HCT116 (cell line): ENCODE measurements around the gene CHD9NB. TPM values are rescaled to one million over a fixed set of nuclear protein-coding genes. Genes with fewer than 3 reads are reported as not detected.

Experiments
- ATAC-seq: fragments of 200-7000 bp; cut with Tn5 transposase; 2 replicates; pipeline ENCODE4 v1.9.1; 2020; ENCODE audit warnings: mild to moderate bottlenecking, moderate library complexity
- BruUV-seq: library from RNA; stranded (reverse); fragments of 400-500 nt; replicated peaks from 2 replicates; lab custom pipeline; 2021; lab: Mats Ljungman, UMichigan
- CTCF ChIA-PET: fragments of 300-600 bp; sonication (Branson Sonifier 250); formaldehyde crosslinking; loops from one replicate; lab custom pipeline; 2021; ENCODE audit warnings: antibody characterized with exemption; lab: Charles Lee
- POLR2A ChIA-PET: fragments of 300-600, 350-600 bp; sonication (Branson Sonifier 250); formaldehyde crosslinking; loops from one replicate; lab custom pipeline; 2021; ENCODE audit warnings: antibody characterized with exemption; lab: Charles Lee
- RAD21 ChIA-PET, 2 experiments: fragments of 300-600 bp; sonication (Branson Sonifier 250); formaldehyde crosslinking; loops; one replicate each; lab custom pipeline; 2023; ENCODE audit warnings: low total read pairs in 2 of 2; ENCODE audit not compliant: uncharacterized antibody in 2 of 2, unreplicated experiment in 2 of 2, low non-redundant PET in 1 of 2; lab: Charles Lee
- DNase-seq: peaks from one replicate; pipeline ENCODE4 v3.0.0-alpha.2; 2010; ENCODE audit warnings: low read depth, low spot score
- H2AFZ ChIP-seq: fragments of 200-600 bp; shearing (Covaris generic), sonication (generic); 2 replicates; pipeline ENCODE4 v1.6.1; 2017; ENCODE audit warnings: low read depth, mixed run types, mixed read lengths, antibody characterized with exemption, low read length; ENCODE audit not compliant: poor library complexity, severe bottlenecking
- H3K27ac ChIP-seq: 2 replicates; pipeline ENCODE4 v1.5.1; 2012; ENCODE audit warnings: low read depth, low read length
- H3K27me3 ChIP-seq: fragments of 200-600 bp; sonication (generic); 2 replicates; pipeline ENCODE4 v1.6.1; 2016; ENCODE audit warnings: mixed run types, low read length, mixed read lengths; ENCODE audit not compliant: insufficient read depth
- H3K36me3 ChIP-seq, 2 experiments: fragments of 200-500 bp in 1 of 2; fragments of 200-600 bp in 1 of 2; sonication (Bioruptor generic) in 1 of 2; sonication (generic) in 1 of 2; 2 replicates each; pipeline versions ENCODE4 v1.5.1 to v1.6.1; 2014 to 2016; ENCODE audit warnings: low read length in 2 of 2, inconsistent platforms in 1 of 2, mixed read lengths in 1 of 2, mixed run types in 1 of 2; ENCODE audit not compliant: insufficient read depth in 2 of 2, control insufficient read depth in 1 of 2
- H3K4me1 ChIP-seq, 2 experiments: fragments of 200-600 bp in 1 of 2; sonication (generic) in 1 of 2; 2 replicates each; pipeline versions ENCODE4 v1.5.1 to v1.6.1; 2012 to 2017; ENCODE audit warnings: low read length in 2 of 2, inconsistent platforms in 1 of 2, mild to moderate bottlenecking in 1 of 2, mixed read lengths in 1 of 2, mixed run types in 1 of 2, moderate library complexity in 1 of 2; ENCODE audit not compliant: insufficient read depth in 2 of 2, control insufficient read depth in 1 of 2
- H3K4me2 ChIP-seq: fragments of 200-600 bp; sonication (generic); 2 replicates; pipeline ENCODE4 v1.6.1; 2017; ENCODE audit warnings: mixed run types, low read length, mixed read lengths
- H3K4me3 ChIP-seq, 2 experiments: fragments of 200-600 bp in 1 of 2; sonication (generic) in 1 of 2; replicated peaks in 1 of 2; 2 replicates each; pipeline ENCODE4 v1.5.1; 2011 to 2016; ENCODE audit warnings: low read length in 2 of 2, control low read depth in 1 of 2, low read depth in 1 of 2, mild to moderate bottlenecking in 1 of 2, mixed read lengths in 1 of 2, mixed run types in 1 of 2
- H3K79me2 ChIP-seq: fragments of 200-600 bp; sonication (generic); 2 replicates; pipeline ENCODE4 v1.6.1; 2017; ENCODE audit warnings: mild to moderate bottlenecking, mixed run types, low read length, moderate library complexity, mixed read lengths; ENCODE audit not compliant: insufficient read depth
- H3K9ac ChIP-seq: fragments of 200-600 bp; sonication (generic); 2 replicates; pipeline ENCODE4 v1.6.1; 2016; ENCODE audit warnings: low read length, mixed read lengths
- H3K9me2 ChIP-seq: fragments of 200-600 bp; sonication (generic), shearing (Covaris generic); 2 replicates; pipeline ENCODE4 v1.6.1; 2017; ENCODE audit warnings: mixed run types, mild to moderate bottlenecking, moderate library complexity; ENCODE audit not compliant: insufficient read depth
- H3K9me3 ChIP-seq, 2 experiments: fragments of 200-500 bp in 1 of 2; fragments of 200-600 bp in 1 of 2; sonication (Bioruptor generic) in 1 of 2; sonication (generic) in 1 of 2; 2 replicates each; pipeline ENCODE4 v1.6.1; 2014 to 2017; ENCODE audit warnings: low read length in 2 of 2, mixed read lengths in 2 of 2, inconsistent platforms in 1 of 2, low read depth in 1 of 2, mild to moderate bottlenecking in 1 of 2, mixed run types in 1 of 2, moderate library complexity in 1 of 2; ENCODE audit not compliant: control insufficient read depth in 1 of 2, insufficient read depth in 1 of 2
- H4K20me1 ChIP-seq: fragments of 200-600 bp; sonication (generic), shearing (Covaris generic); 2 replicates; pipeline ENCODE4 v1.6.1; 2017; ENCODE audit warnings: mixed run types, mild to moderate bottlenecking, moderate library complexity; ENCODE audit not compliant: insufficient read depth
- EGR1 ChIP-seq: IDR thresholded peaks from 2 replicates; pipeline ENCODE4 v1.6.1; 2012; ENCODE audit warnings: low read depth
- ELF1 ChIP-seq: IDR thresholded peaks from 2 replicates; pipeline ENCODE4 v1.6.1; 2012; ENCODE audit warnings: low read depth, borderline replicate concordance
- EZH2 ChIP-seq: fragments of 200-600 bp; sonication (generic); IDR thresholded peaks from 2 replicates; pipeline ENCODE4 v1.6.1; 2017; ENCODE audit warnings: antibody characterized with exemption, mixed run types
- EZH2phosphoT487 ChIP-seq: fragments of 200-600 bp; IDR thresholded peaks from 2 replicates; pipeline ENCODE4 v1.6.1; 2018; ENCODE audit warnings: antibody characterized with exemption, borderline replicate concordance
- FOSL1 ChIP-seq: IDR thresholded peaks from 2 replicates; pipeline ENCODE4 v1.6.1; 2012; ENCODE audit warnings: low read depth
- JUND ChIP-seq: IDR thresholded peaks from 2 replicates; pipeline ENCODE4 v1.6.1; 2012
- POLR2A ChIP-seq: IDR thresholded peaks from 2 replicates; pipeline ENCODE4 v1.7.0; 2011; ENCODE audit warnings: borderline replicate concordance; ENCODE audit not compliant: insufficient read depth, insufficient read length; ENCODE audit errors: extremely low read depth
- POLR2AphosphoS5 ChIP-seq: IDR thresholded peaks from 2 replicates; pipeline ENCODE4 v1.6.1; 2011; ENCODE audit warnings: mild to moderate bottlenecking, low read depth, low read length, moderate library complexity
- RAD21 ChIP-seq: IDR thresholded peaks from 2 replicates; pipeline ENCODE4 v1.6.1; 2012; ENCODE audit warnings: low read depth, mild to moderate bottlenecking
- SP1 ChIP-seq: IDR thresholded peaks from 2 replicates; pipeline ENCODE4 v1.6.1; 2012; ENCODE audit warnings: low read depth
- SRF ChIP-seq: IDR thresholded peaks from 2 replicates; pipeline ENCODE4 v1.6.1; 2012; ENCODE audit warnings: low read depth
- TCF7L2 ChIP-seq: IDR thresholded peaks from 2 replicates; pipeline ENCODE4 v1.7.0; 2011; ENCODE audit warnings: borderline replicate concordance, inconsistent platforms; ENCODE audit not compliant: insufficient read depth, insufficient read length; ENCODE audit errors: extremely low read depth
- YY1 ChIP-seq: IDR thresholded peaks from 2 replicates; pipeline ENCODE4 v1.6.1; 2011; ENCODE audit warnings: low read length, low read depth, moderate library complexity, mild to moderate bottlenecking; ENCODE audit not compliant: insufficient replicate concordance; ENCODE audit errors: extremely low read depth
- ZFX ChIP-seq: fragments of 450-650 bp; IDR thresholded peaks from 2 replicates; pipeline ENCODE4 v1.6.1; 2017
- intact Hi-C: fragments of 100-400 bp; cut with micrococcal nuclease; formaldehyde crosslinking; loops from 2 replicates; pipeline ENCODE4 v1.10.0; 2022
- total RNA-seq: library from RNA; stranded (reverse); gene quantifications from one replicate; pipeline ENCODE4 v1.2.1, GENCODE V29; 2021; ENCODE audit not compliant: unreplicated experiment
- TF ChIP-seq, protein P1 (sequence below): IDR thresholded peaks from 2 replicates; pipeline ENCODE4 v1.6.1; 2012; ENCODE audit warnings: low read depth
- TF ChIP-seq, protein P2 (sequence below): IDR thresholded peaks from 2 replicates; pipeline ENCODE4 v1.6.1; 2012
- TF ChIP-seq, protein P3 (sequence below): IDR thresholded peaks from 2 replicates; pipeline ENCODE4 v1.6.1; 2011; ENCODE audit warnings: mild to moderate bottlenecking, low read length, moderate library complexity; ENCODE audit not compliant: insufficient replicate concordance; ENCODE audit errors: extremely low read depth

CHD9NB gene
- total RNA-seq, 1 experiment from 2014 or later, result 1.2 TPM

DNA sequence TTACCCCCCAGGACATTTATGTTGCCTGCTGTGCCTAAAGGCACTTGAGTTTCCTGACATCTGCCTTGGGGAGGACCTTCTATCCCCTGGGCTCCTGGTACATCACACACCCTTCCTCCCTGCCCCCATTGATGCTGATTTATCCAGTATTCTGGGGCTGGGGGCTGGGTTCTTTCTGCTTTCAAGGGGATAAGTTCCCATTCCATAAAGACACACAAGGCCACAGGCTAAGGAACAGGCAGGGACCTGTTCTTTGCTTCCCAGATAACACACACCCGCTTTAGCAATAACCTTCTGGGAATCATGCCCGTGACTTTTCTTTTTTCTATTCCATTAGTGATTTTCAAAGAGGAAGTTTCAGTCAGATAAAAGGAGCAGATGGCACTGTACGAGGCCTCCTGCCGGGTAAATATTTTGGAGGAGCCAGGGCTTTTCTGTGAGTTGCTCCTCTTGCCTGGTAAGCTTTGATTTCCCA is 32.7 kb upstream of the CHD9NB start:
- no TSS peak for BruUV-seq
- no peaks in the 10 kb centered on the region for H4K20me1 ChIP-seq
- no peak overlapping the region for H3K9ac ChIP-seq
- no peak overlapping the region for H3K4me2 ChIP-seq
- H2AFZ ChIP-seq, result no peak overlapping the region
- H3K27me3 ChIP-seq, result no peaks in the 10 kb centered on the region
- H3K9me3 ChIP-seq, result no peaks in the 10 kb centered on the region
- H3K9me2 ChIP-seq, result no peaks in the 10 kb centered on the region
- peaks cover 2 to 4% of the 10 kb centered on the region in 2 experiments; a peak in 2 of 4 replicates for H3K4me1 ChIP-seq
- POLR2A ChIA-PET, result no interaction called here
- RAD21 ChIA-PET, result no interaction called here
- peaks cover 60% of the 10 kb centered on the region for H3K79me2 ChIP-seq
- ATAC-seq, result no peak
- TF ChIP-seq ZFX (no peak), FOSL1 (no peak), SRF (no peak), POLR2A (no peak), POLR2AphosphoS5 (no peak), EZH2phosphoT487 (no peak), JUND (no peak), EZH2 (no peak), EGR1 (no peak), YY1 (no peak), ELF1 (no peak), SP1 (no peak), TCF7L2 (no peak), RAD21 (no peak)
- TF ChIP-seq, protein P1, sequence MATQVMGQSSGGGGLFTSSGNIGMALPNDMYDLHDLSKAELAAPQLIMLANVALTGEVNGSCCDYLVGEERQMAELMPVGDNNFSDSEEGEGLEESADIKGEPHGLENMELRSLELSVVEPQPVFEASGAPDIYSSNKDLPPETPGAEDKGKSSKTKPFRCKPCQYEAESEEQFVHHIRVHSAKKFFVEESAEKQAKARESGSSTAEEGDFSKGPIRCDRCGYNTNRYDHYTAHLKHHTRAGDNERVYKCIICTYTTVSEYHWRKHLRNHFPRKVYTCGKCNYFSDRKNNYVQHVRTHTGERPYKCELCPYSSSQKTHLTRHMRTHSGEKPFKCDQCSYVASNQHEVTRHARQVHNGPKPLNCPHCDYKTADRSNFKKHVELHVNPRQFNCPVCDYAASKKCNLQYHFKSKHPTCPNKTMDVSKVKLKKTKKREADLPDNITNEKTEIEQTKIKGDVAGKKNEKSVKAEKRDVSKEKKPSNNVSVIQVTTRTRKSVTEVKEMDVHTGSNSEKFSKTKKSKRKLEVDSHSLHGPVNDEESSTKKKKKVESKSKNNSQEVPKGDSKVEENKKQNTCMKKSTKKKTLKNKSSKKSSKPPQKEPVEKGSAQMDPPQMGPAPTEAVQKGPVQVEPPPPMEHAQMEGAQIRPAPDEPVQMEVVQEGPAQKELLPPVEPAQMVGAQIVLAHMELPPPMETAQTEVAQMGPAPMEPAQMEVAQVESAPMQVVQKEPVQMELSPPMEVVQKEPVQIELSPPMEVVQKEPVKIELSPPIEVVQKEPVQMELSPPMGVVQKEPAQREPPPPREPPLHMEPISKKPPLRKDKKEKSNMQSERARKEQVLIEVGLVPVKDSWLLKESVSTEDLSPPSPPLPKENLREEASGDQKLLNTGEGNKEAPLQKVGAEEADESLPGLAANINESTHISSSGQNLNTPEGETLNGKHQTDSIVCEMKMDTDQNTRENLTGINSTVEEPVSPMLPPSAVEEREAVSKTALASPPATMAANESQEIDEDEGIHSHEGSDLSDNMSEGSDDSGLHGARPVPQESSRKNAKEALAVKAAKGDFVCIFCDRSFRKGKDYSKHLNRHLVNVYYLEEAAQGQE, result no peak
- TF ChIP-seq, protein P2, sequence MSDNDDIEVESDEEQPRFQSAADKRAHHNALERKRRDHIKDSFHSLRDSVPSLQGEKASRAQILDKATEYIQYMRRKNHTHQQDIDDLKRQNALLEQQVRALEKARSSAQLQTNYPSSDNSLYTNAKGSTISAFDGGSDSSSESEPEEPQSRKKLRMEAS, result no peak
- TF ChIP-seq, protein P3, sequence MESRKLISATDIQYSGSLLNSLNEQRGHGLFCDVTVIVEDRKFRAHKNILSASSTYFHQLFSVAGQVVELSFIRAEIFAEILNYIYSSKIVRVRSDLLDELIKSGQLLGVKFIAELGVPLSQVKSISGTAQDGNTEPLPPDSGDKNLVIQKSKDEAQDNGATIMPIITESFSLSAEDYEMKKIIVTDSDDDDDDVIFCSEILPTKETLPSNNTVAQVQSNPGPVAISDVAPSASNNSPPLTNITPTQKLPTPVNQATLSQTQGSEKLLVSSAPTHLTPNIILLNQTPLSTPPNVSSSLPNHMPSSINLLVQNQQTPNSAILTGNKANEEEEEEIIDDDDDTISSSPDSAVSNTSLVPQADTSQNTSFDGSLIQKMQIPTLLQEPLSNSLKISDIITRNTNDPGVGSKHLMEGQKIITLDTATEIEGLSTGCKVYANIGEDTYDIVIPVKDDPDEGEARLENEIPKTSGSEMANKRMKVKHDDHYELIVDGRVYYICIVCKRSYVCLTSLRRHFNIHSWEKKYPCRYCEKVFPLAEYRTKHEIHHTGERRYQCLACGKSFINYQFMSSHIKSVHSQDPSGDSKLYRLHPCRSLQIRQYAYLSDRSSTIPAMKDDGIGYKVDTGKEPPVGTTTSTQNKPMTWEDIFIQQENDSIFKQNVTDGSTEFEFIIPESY, result no peak
- peak overlapping the region; percentile 9; the same call in 1 of the 2 replicates for H3K27ac ChIP-seq
- H3K36me3 ChIP-seq, result no peaks in the 10 kb centered on the region
- CTCF ChIA-PET, result no interaction called here
- DNase-seq, result no peak
- no peak overlapping the region for H3K4me3 ChIP-seq
- intact Hi-C loops, result no loop called here
